ENCODE data around the gene DENND1C. TPM values are rescaled to one million over a fixed set of nuclear protein-coding genes. Genes with fewer than 3 reads are reported as not detected.

DENND1C gene
- total and polyA plus RNA-seq, 9 of the 15 experiments (the other 6 are each of a cell fraction or from before 2014, with no cell fraction given) = 0.03 to 1.2 (median 0.32) TPM; not detected in 1

DNA sequence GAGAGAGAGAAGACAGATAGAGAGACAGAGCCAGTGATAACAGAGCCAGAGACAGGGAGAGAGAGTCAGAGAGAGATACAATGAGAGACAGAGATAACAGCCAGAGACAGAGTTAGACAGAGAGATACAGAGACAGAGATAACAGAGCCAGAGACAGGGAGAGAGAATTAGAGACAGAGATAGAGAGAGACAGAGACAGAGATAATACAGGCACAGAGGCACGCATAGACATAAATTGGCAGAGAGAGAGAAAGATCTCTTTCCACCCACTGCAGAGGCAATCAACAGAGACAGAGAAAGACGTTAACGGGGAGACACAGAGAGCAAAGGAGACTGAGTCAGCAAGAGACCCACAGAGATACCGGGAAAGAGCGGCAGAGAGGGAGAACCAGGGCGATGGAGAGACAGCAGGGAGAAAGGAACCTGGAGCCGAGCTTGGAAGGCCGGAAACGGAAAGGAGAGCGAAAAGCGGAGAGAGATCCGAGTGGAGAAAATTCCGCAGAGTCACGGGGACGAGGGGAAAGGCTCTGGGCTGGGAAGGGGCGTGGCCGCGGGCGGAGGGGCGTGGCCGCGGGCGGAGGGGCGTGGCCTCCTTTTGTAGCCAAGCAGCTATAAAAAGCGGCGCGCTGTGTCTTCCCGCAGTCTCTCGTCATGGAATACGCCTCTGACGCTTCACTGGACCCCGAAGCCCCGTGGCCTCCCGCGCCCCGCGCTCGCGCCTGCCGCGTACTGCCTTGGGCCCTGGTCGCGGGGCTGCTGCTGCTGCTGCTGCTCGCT lies 49.0 kb upstream of the DENND1C start, which contains the start of gene TNFSF9 (continued):
- TF ChIP-seq, protein P1, sequence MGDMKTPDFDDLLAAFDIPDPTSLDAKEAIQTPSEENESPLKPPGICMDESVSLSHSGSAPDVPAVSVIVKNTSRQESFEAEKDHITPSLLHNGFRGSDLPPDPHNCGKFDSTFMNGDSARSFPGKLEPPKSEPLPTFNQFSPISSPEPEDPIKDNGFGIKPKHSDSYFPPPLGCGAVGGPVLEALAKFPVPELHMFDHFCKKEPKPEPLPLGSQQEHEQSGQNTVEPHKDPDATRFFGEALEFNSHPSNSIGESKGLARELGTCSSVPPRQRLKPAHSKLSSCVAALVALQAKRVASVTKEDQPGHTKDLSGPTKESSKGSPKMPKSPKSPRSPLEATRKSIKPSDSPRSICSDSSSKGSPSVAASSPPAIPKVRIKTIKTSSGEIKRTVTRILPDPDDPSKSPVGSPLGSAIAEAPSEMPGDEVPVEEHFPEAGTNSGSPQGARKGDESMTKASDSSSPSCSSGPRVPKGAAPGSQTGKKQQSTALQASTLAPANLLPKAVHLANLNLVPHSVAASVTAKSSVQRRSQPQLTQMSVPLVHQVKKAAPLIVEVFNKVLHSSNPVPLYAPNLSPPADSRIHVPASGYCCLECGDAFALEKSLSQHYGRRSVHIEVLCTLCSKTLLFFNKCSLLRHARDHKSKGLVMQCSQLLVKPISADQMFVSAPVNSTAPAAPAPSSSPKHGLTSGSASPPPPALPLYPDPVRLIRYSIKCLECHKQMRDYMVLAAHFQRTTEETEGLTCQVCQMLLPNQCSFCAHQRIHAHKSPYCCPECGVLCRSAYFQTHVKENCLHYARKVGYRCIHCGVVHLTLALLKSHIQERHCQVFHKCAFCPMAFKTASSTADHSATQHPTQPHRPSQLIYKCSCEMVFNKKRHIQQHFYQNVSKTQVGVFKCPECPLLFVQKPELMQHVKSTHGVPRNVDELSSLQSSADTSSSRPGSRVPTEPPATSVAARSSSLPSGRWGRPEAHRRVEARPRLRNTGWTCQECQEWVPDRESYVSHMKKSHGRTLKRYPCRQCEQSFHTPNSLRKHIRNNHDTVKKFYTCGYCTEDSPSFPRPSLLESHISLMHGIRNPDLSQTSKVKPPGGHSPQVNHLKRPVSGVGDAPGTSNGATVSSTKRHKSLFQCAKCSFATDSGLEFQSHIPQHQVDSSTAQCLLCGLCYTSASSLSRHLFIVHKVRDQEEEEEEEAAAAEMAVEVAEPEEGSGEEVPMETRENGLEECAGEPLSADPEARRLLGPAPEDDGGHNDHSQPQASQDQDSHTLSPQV (IDR thresholded peaks at IDR 0.05) = peak; percentile 81
- TF ChIP-seq RUNX1 (IDR thresholded peaks at IDR 0.05; ENCODE audit: low read depth) = 0 out of 2 replicates have a peak, but pooled peaks have one; percentile 14
- TF ChIP-seq HMG20B (CRISPR knock-in tag; IDR thresholded peaks at IDR 0.05) = no peak
- no peak for TF ChIP-seq ZNF445 (CRISPR knock-in tag; IDR thresholded peaks at IDR 0.05; ENCODE audit: low read depth)
- no peak for TF ChIP-seq U2AF2 (optimal IDR thresholded peaks at IDR 0.05; ENCODE audit: low read depth, low read length)
- 0 out of 2 replicates have a peak, but pooled peaks have one; percentile 8 for TF ChIP-seq GATAD2A (IDR thresholded peaks at IDR 0.05)
- TF ChIP-seq, protein P2, sequence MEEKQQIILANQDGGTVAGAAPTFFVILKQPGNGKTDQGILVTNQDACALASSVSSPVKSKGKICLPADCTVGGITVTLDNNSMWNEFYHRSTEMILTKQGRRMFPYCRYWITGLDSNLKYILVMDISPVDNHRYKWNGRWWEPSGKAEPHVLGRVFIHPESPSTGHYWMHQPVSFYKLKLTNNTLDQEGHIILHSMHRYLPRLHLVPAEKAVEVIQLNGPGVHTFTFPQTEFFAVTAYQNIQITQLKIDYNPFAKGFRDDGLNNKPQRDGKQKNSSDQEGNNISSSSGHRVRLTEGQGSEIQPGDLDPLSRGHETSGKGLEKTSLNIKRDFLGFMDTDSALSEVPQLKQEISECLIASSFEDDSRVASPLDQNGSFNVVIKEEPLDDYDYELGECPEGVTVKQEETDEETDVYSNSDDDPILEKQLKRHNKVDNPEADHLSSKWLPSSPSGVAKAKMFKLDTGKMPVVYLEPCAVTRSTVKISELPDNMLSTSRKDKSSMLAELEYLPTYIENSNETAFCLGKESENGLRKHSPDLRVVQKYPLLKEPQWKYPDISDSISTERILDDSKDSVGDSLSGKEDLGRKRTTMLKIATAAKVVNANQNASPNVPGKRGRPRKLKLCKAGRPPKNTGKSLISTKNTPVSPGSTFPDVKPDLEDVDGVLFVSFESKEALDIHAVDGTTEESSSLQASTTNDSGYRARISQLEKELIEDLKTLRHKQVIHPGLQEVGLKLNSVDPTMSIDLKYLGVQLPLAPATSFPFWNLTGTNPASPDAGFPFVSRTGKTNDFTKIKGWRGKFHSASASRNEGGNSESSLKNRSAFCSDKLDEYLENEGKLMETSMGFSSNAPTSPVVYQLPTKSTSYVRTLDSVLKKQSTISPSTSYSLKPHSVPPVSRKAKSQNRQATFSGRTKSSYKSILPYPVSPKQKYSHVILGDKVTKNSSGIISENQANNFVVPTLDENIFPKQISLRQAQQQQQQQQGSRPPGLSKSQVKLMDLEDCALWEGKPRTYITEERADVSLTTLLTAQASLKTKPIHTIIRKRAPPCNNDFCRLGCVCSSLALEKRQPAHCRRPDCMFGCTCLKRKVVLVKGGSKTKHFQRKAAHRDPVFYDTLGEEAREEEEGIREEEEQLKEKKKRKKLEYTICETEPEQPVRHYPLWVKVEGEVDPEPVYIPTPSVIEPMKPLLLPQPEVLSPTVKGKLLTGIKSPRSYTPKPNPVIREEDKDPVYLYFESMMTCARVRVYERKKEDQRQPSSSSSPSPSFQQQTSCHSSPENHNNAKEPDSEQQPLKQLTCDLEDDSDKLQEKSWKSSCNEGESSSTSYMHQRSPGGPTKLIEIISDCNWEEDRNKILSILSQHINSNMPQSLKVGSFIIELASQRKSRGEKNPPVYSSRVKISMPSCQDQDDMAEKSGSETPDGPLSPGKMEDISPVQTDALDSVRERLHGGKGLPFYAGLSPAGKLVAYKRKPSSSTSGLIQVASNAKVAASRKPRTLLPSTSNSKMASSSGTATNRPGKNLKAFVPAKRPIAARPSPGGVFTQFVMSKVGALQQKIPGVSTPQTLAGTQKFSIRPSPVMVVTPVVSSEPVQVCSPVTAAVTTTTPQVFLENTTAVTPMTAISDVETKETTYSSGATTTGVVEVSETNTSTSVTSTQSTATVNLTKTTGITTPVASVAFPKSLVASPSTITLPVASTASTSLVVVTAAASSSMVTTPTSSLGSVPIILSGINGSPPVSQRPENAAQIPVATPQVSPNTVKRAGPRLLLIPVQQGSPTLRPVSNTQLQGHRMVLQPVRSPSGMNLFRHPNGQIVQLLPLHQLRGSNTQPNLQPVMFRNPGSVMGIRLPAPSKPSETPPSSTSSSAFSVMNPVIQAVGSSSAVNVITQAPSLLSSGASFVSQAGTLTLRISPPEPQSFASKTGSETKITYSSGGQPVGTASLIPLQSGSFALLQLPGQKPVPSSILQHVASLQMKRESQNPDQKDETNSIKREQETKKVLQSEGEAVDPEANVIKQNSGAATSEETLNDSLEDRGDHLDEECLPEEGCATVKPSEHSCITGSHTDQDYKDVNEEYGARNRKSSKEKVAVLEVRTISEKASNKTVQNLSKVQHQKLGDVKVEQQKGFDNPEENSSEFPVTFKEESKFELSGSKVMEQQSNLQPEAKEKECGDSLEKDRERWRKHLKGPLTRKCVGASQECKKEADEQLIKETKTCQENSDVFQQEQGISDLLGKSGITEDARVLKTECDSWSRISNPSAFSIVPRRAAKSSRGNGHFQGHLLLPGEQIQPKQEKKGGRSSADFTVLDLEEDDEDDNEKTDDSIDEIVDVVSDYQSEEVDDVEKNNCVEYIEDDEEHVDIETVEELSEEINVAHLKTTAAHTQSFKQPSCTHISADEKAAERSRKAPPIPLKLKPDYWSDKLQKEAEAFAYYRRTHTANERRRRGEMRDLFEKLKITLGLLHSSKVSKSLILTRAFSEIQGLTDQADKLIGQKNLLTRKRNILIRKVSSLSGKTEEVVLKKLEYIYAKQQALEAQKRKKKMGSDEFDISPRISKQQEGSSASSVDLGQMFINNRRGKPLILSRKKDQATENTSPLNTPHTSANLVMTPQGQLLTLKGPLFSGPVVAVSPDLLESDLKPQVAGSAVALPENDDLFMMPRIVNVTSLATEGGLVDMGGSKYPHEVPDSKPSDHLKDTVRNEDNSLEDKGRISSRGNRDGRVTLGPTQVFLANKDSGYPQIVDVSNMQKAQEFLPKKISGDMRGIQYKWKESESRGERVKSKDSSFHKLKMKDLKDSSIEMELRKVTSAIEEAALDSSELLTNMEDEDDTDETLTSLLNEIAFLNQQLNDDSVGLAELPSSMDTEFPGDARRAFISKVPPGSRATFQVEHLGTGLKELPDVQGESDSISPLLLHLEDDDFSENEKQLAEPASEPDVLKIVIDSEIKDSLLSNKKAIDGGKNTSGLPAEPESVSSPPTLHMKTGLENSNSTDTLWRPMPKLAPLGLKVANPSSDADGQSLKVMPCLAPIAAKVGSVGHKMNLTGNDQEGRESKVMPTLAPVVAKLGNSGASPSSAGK (IDR thresholded peaks at IDR 0.05) = no peak
- TF ChIP-seq ZNF324 (CRISPR knock-in tag; IDR thresholded peaks at IDR 0.05) = no peak
- no peak; the same call in 1 of the 2 replicates for TF ChIP-seq ZBTB1 (CRISPR knock-in tag; IDR thresholded peaks at IDR 0.05; ENCODE audit: borderline replicate concordance, low read depth)
- no peak for TF ChIP-seq GABPB2 (CRISPR knock-in tag; conservative IDR thresholded peaks at IDR 0.05)
- TF ChIP-seq TRIM28 (IDR thresholded peaks at IDR 0.05) = peak; percentile 22; the same call in 1 of the 2 replicates
- no peak for TF ChIP-seq SAP30 (IDR thresholded peaks at IDR 0.05; ENCODE audit: borderline replicate concordance, insufficient read depth, low read depth, low read length, poor library complexity, severe bottlenecking)

All from K562 (cell line).